ENCODE data around the gene HS6ST2. TPM values are rescaled to one million over a fixed set of nuclear protein-coding genes. Genes with fewer than 3 reads are reported as not detected.
A peak's percentile ranks its signal among the peaks of the same experiment; 100 is the strongest.

HS6ST2 gene
- total and polyA plus RNA-seq, 4 donors = 11.4 to 73.1 (median 53.1) TPM

DNA sequence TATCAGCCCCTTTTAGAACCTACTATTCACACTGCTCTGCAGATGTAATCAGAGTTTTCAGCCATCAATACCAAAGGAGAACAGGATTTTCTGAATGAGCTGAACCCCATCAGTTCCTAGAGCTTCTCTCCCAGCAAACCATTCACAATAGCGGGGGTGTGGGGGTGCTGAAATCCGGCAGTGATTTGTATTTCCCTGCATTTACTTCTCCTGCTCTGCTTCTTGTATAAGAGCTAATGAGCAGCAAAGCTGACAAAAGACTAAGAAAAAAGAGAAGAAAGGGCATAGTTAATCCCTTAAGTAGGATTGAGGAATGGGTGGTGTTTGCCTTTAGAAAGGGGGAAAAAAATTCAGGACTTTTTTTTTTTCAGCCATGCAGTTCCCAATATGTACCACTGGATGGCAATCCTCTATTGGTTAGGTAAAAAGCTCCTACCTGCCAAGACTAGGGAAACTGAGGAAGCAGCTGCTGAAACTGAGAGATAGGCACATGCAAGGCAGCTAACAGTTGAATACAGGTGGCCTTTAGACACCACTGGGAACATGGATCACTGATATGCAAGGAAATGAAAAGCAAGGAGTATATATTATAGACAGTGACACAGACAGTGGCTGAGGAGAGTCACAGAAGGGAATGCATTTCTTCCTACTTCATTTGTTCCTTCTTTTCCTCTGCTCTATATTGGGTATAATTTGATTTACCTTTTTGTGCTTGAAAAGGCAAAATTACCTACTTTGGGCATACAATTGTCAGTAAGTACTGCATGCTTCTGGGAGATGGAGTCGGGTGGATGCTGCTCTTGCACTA, 217.9 kb downstream of the HS6ST2 start:
- 78% methylated on average over 1 of the region's 3 CpGs for WGBS (ENCODE audit: insufficient coverage)
- H3K4me3 ChIP-seq (ENCODE audit: low read depth, low read length) = no peak overlapping the region
- no peaks in the 10 kb centered on the region for H3K9me3 ChIP-seq (ENCODE audit: control insufficient read depth, insufficient read depth, low read length)
- H3K4me1 ChIP-seq (ENCODE audit: control insufficient read depth, insufficient read depth, low read length) = no peaks in the 10 kb centered on the region
- no peaks in the 10 kb centered on the region for H3K36me3 ChIP-seq (ENCODE audit: control insufficient read depth, insufficient read depth, low read length)
- H3K27me3 ChIP-seq (ENCODE audit: control insufficient read depth, insufficient read depth, low read length) = peaks cover 9% of the 10 kb centered on the region
- DNase-seq (ENCODE audit: low read depth in 4 of 6, low spot score in 6 of 6) = peak in 2 of 6 donors; percentile 47 to 74
- H3K27ac ChIP-seq (ENCODE audit: low read depth, low read length) = no peak overlapping the region

DNA sequence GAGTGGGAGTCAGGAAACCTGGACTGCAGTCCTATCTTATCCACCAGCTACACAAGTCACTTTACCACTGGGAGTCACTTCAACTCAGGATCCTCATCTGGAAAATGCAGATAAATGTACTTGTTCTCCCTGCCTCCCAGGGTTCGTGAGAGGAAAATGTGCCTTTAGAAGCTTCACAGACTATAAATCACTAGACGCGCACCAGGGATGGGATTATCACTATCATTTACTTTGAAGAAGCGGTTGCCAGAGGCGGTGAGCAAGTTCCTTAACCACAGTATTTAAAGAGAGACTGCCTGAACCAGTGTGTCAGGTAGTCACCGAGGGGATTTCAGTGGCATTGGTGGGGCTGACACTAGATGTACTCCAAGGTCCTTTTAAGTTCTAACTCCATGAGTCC, 219.5 kb downstream of the HS6ST2 start:
- Histone ChIP-seq H3K4me3 (ENCODE audit: low read depth, low read length) (no peak overlapping the region), H3K4me1 (ENCODE audit: control insufficient read depth, insufficient read depth, low read length) (no peaks in the 10 kb centered on the region), H3K9me3 (ENCODE audit: control insufficient read depth, insufficient read depth, low read length) (no peaks in the 10 kb centered on the region), H3K36me3 (ENCODE audit: control insufficient read depth, insufficient read depth, low read length) (no peaks in the 10 kb centered on the region), H3K27me3 (ENCODE audit: control insufficient read depth, insufficient read depth, low read length) (peaks cover 13% of the 10 kb centered on the region), H3K27ac (ENCODE audit: low read depth, low read length) (no peak overlapping the region)
- peak in 1 of 6 donors; percentile 62 for DNase-seq (ENCODE audit: low read depth in 4 of 6, low spot score in 6 of 6)
- WGBS (ENCODE audit: insufficient coverage) = 60% methylated on average over 1 of the region's 6 CpGs

DNA sequence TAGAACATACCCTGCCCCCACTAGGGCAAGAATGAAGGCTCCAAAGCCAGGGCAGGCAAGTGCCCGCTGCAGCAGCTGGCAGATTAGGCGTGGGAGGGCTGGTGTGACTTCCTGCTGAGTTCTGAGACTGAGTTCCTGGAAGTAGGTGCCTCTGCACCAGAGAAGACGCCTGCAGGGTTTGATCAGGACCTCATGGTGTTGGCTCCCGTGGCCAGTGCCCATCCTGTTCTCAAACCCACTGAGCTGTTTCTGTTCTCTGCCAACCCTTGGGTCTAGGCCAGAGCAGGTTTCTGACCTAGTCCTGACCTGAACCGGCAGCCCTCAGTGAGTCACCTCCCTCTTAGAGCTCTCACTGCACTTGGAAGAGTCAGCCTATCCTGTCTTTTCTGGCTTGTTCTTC, 220.7 kb downstream of the HS6ST2 start:
- Histone ChIP-seq H3K27ac (ENCODE audit: low read depth, low read length) (no peak overlapping the region), H3K27me3 (ENCODE audit: control insufficient read depth, insufficient read depth, low read length) (peaks cover 13% of the 10 kb centered on the region), H3K9me3 (ENCODE audit: control insufficient read depth, insufficient read depth, low read length) (no peaks in the 10 kb centered on the region), H3K36me3 (ENCODE audit: control insufficient read depth, insufficient read depth, low read length) (no peaks in the 10 kb centered on the region), H3K4me3 (ENCODE audit: low read depth, low read length) (no peak overlapping the region), H3K4me1 (ENCODE audit: control insufficient read depth, insufficient read depth, low read length) (no peaks in the 10 kb centered on the region)
- no peak for DNase-seq (ENCODE audit: low read depth in 4 of 6, low spot score in 6 of 6)
- WGBS (ENCODE audit: insufficient coverage) = 73% methylated on average over 5 of the region's 5 CpGs

DNA sequence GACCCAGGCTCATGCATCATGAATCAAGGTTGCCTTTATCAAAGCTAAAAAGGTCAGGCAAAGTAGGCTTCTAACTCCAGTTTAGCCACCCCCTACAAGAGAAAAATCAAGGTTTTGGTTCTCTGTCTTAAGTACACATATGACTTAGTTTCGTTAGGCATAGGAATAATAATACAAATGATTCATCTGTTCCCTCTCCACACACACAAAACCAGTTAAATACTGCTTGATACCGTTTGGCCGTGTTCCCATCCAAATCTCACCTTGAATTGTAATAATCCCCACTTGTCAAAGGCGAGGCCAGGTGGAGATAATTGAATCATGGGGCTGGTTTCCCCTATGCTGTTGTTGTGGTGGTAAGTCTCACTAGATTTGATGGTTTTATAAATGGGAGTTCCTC, 226.2 kb downstream of the HS6ST2 start:
- H3K36me3 ChIP-seq (ENCODE audit: control insufficient read depth, insufficient read depth, low read length) = no peaks in the 10 kb centered on the region
- no peak for DNase-seq (ENCODE audit: low read depth in 4 of 6, low spot score in 6 of 6)
- H3K4me3 ChIP-seq (ENCODE audit: low read depth, low read length) = no peak overlapping the region
- no peaks in the 10 kb centered on the region for H3K9me3 ChIP-seq (ENCODE audit: control insufficient read depth, insufficient read depth, low read length)
- no CpG with 5 or more reads among the region's 4 CpGs for WGBS (ENCODE audit: insufficient coverage)
- peaks cover 4% of the 10 kb centered on the region for H3K27me3 ChIP-seq (ENCODE audit: control insufficient read depth, insufficient read depth, low read length)
- H3K27ac ChIP-seq (ENCODE audit: low read depth, low read length) = no peak overlapping the region
- H3K4me1 ChIP-seq (ENCODE audit: control insufficient read depth, insufficient read depth, low read length) = peaks cover 11% of the 10 kb centered on the region

DNA sequence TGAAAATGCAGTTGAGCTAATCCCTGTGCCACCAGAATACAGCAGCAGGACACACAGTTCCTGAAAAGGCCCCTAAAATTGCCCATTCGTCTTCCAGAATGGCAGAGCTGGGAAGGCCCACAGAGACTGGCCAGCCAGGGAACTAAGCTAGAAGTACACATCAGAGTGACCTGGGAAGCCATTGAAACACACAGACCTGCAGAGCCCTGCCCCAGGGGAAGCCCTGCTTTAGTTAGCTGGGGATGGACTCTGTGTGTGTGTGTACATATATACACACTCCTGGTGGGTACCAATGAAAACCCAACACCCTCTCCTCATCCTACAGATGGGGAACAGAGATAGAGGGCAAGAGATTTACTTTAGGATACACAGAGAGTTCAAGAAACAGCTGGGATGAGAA, 227.7 kb downstream of the HS6ST2 start:
- H3K27me3 ChIP-seq (ENCODE audit: control insufficient read depth, insufficient read depth, low read length) = peaks cover 4% of the 10 kb centered on the region
- H3K9me3 ChIP-seq (ENCODE audit: control insufficient read depth, insufficient read depth, low read length) = no peaks in the 10 kb centered on the region
- no peak for DNase-seq (ENCODE audit: low read depth in 4 of 6, low spot score in 6 of 6)
- H3K36me3 ChIP-seq (ENCODE audit: control insufficient read depth, insufficient read depth, low read length) = no peaks in the 10 kb centered on the region
- H3K4me1 ChIP-seq (ENCODE audit: control insufficient read depth, insufficient read depth, low read length) = peaks cover 11% of the 10 kb centered on the region
- no peak overlapping the region for H3K27ac ChIP-seq (ENCODE audit: low read depth, low read length)
- no peak overlapping the region for H3K4me3 ChIP-seq (ENCODE audit: low read depth, low read length)
- 100% methylated on average over 1 of the region's 1 CpG for WGBS (ENCODE audit: insufficient coverage)

DNA sequence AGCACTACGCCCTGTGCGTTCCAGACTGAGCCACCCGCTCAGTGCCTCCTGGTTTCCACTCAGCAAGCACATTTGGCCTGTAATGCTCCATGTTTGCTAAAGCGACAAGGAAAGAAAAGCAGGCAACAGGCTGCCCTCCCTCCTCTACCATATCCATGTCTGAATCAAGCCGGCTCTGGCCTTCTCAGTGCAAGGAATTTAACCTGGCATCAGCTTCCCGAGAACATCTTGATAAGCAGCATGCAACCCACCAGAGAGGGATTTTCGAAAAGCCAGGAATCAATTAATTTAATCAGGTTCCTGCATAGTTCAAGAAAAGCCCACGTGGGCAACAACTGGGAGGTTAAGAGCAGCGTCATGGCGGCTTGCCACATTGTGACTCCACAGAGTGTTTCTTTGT, 228.2 kb downstream of the HS6ST2 start:
- peak in 2 of 6 donors; percentile 21 to 58 for DNase-seq (ENCODE audit: low read depth in 4 of 6, low spot score in 6 of 6)
- H3K36me3 ChIP-seq (ENCODE audit: control insufficient read depth, insufficient read depth, low read length) = no peaks in the 10 kb centered on the region
- no peak overlapping the region for H3K4me3 ChIP-seq (ENCODE audit: low read depth, low read length)
- H3K9me3 ChIP-seq (ENCODE audit: control insufficient read depth, insufficient read depth, low read length) = no peaks in the 10 kb centered on the region
- H3K4me1 ChIP-seq (ENCODE audit: control insufficient read depth, insufficient read depth, low read length) = peaks cover 11% of the 10 kb centered on the region
- WGBS (ENCODE audit: insufficient coverage) = 57% methylated on average over 10 of the region's 10 CpGs
- H3K27me3 ChIP-seq (ENCODE audit: control insufficient read depth, insufficient read depth, low read length) = peaks cover 2% of the 10 kb centered on the region
- H3K27ac ChIP-seq (ENCODE audit: low read depth, low read length) = no peak overlapping the region

DNA sequence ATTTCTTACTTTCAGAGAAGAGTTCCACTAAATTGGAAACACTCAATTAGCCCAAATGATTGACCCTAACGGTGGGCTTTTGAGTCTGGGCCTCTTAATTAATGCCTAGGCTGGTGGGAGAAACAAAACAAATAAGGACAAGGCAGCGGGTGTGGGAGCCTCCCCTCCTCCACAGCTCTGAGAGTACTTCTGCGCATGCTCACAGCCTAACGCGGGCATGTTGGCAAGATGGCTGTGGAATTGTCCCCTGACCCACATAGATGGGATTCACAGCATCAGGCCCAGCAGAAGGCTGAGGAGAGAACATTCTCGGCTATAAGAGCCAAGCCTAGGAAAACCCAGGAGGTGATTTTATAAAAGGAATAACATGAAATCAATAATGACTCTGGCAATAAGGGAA, 230.1 kb downstream of the HS6ST2 start:
- Histone ChIP-seq H3K27ac (ENCODE audit: low read depth, low read length) (no peak overlapping the region), H3K4me3 (ENCODE audit: low read depth, low read length) (no peak overlapping the region), H3K36me3 (ENCODE audit: control insufficient read depth, insufficient read depth, low read length) (no peaks in the 10 kb centered on the region), H3K27me3 (ENCODE audit: control insufficient read depth, insufficient read depth, low read length) (no peaks in the 10 kb centered on the region), H3K4me1 (ENCODE audit: control insufficient read depth, insufficient read depth, low read length) (peaks cover 11% of the 10 kb centered on the region), H3K9me3 (ENCODE audit: control insufficient read depth, insufficient read depth, low read length) (no peaks in the 10 kb centered on the region)
- WGBS (ENCODE audit: insufficient coverage) = 52% methylated on average over 5 of the region's 6 CpGs
- no peak for DNase-seq (ENCODE audit: low read depth in 4 of 6, low spot score in 6 of 6)

DNA sequence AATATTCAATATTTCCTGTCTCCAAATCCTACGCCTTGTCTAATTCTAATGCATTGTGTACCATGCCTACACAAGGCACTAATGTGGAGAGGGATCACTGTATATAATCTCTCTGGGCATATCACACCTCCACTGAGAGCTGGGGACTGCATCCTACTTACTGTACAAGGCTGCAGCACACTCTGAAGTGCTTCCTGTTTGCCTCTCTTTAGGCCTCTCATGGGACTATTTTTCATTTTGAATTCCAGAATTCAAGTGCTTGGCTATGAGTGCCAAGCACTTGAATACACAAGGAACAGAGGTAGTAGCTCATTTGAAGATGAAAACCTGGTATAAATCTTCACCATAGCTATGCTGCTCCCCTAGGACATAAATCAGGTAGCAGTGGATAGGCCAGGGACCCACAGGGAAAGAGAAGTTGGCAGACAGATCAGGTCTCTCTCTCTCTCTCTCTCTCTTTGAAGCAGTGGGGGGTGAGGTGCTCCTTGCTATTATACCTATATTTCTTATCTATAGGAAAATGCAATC, 239.9 kb downstream of the HS6ST2 start:
- peak in 1 of 6 donors; percentile 35 for DNase-seq (ENCODE audit: low read depth in 4 of 6, low spot score in 6 of 6)
- Histone ChIP-seq H3K27me3 (ENCODE audit: control insufficient read depth, insufficient read depth, low read length) (peaks cover 9% of the 10 kb centered on the region), H3K9me3 (ENCODE audit: control insufficient read depth, insufficient read depth, low read length) (no peaks in the 10 kb centered on the region), H3K36me3 (ENCODE audit: control insufficient read depth, insufficient read depth, low read length) (no peaks in the 10 kb centered on the region), H3K4me1 (ENCODE audit: control insufficient read depth, insufficient read depth, low read length) (no peaks in the 10 kb centered on the region), H3K4me3 (ENCODE audit: low read depth, low read length) (no peak overlapping the region), H3K27ac (ENCODE audit: low read depth, low read length) (no peak overlapping the region)
- no CpG with 5 or more reads among the region's 1 CpG for WGBS (ENCODE audit: insufficient coverage)

DNA sequence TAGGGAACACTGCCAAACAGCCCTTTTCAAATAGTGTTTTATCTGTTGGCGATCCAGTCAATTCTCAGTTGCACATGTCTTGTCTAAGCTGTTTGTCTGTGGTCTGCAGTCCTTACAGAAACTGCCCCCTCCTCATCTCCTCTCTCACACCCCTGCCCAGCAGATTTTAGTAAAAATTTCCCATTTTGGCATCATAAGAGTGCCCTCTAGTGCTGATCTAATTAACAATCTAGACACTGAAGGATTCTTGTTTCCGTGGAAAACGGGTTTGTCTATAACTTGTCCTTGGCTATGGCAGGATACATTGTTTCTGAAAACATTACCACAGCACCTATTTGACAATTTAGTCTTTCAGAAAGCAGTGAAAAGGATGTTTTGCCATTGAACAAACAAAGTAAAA, 242.4 kb downstream of the HS6ST2 start:
- Histone ChIP-seq H3K4me1 (ENCODE audit: control insufficient read depth, insufficient read depth, low read length) (no peaks in the 10 kb centered on the region), H3K36me3 (ENCODE audit: control insufficient read depth, insufficient read depth, low read length) (no peaks in the 10 kb centered on the region), H3K27me3 (ENCODE audit: control insufficient read depth, insufficient read depth, low read length) (peaks cover 15% of the 10 kb centered on the region), H3K27ac (ENCODE audit: low read depth, low read length) (no peak overlapping the region), H3K9me3 (ENCODE audit: control insufficient read depth, insufficient read depth, low read length) (no peaks in the 10 kb centered on the region), H3K4me3 (ENCODE audit: low read depth, low read length) (no peak overlapping the region)
- WGBS (ENCODE audit: insufficient coverage) = 25% methylated on average over 1 of the region's 3 CpGs
- peak in 2 of 6 donors; percentile 36 to 63 for DNase-seq (ENCODE audit: low read depth in 4 of 6, low spot score in 6 of 6)

DNA sequence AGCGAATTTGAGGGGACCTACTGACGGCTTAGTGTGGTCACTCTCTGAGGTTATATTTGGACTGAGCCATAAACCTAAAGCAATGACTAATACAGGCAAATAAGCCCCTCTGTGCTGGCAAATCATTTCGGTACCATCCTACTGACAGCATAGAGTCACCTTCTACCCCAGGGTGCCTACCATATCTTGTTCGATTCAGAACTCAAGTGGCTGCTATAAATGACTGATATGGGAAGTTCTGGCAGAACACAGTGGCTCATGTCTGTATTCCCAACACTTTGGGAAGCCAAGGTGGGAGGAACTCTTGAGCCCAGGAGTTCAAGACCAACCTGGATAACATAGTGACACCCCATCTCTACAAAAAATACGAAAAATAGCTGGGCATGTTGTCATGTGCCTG, 243.5 kb downstream of the HS6ST2 start:
- H3K4me3 ChIP-seq (ENCODE audit: low read depth, low read length) = no peak overlapping the region
- no peak overlapping the region for H3K27ac ChIP-seq (ENCODE audit: low read depth, low read length)
- no peaks in the 10 kb centered on the region for H3K36me3 ChIP-seq (ENCODE audit: control insufficient read depth, insufficient read depth, low read length)
- H3K4me1 ChIP-seq (ENCODE audit: control insufficient read depth, insufficient read depth, low read length) = no peaks in the 10 kb centered on the region
- no peak for DNase-seq (ENCODE audit: low read depth in 4 of 6, low spot score in 6 of 6)
- H3K27me3 ChIP-seq (ENCODE audit: control insufficient read depth, insufficient read depth, low read length) = peaks cover 15% of the 10 kb centered on the region
- 54% methylated on average over 3 of the region's 5 CpGs for WGBS (ENCODE audit: insufficient coverage)
- no peaks in the 10 kb centered on the region for H3K9me3 ChIP-seq (ENCODE audit: control insufficient read depth, insufficient read depth, low read length)
